GM10248 (cell line): ENCODE data around the gene EFCAB3.
A peak's percentile ranks its signal among the peaks of the same experiment; 100 is the strongest.
"Not testable (repeated sequence)": the region's sequence is repeated elsewhere in the genome, so short reads cannot be mapped to it uniquely, and the experiment has no call there.

ENCODE experiments used
- CTCF ChIA-PET: fragments of 300-600 bp; sonication (Branson Sonifier 250); formaldehyde crosslinking; extraction: SDS; loops from one replicate; lab custom pipeline; 2021; ENCODE audit warnings: antibody characterized with exemption; lab: Yijun Ruan, JAX
- POLR2A ChIA-PET: fragments of 350-650 bp; sonication (Branson Sonifier 250); formaldehyde crosslinking; extraction: SDS; loops from one replicate; lab custom pipeline; 2020; ENCODE audit warnings: antibody characterized with exemption; lab: Yijun Ruan, JAX
- DNase-seq: peaks from one replicate; pipeline ENCODE4 v3.0.0; 2012; ENCODE audit errors: extremely low spot score
- CTCF ChIP-seq: IDR thresholded peaks from 2 replicates; pipeline ENCODE4 v1.5.1; 2012; ENCODE audit warnings: mild to moderate bottlenecking, low read depth; ENCODE audit errors: extremely low read depth, missing control alignments, control extremely low read depth

EFCAB3 gene

GRCh38 chr17:62388856-62389255, 8.5 kb downstream of the EFCAB3 start:
- ChIA-PET POLR2A (no interaction called here), CTCF (interaction anchor here (1.6 kb wide), 1 partner anchor 9 kb away, joined by 3 read pairs; no protein-coding TSS in a partner anchor)
- no peak for TF ChIP-seq CTCF
- DNase-seq: no peak

GRCh38 chr17:62392908-62393307, 12.6 kb downstream of the EFCAB3 start:
- ChIA-PET CTCF (no interaction called here), POLR2A (no interaction called here)
- no peak for TF ChIP-seq CTCF
- DNase-seq: no peak

- CTCF ChIA-PET: no interaction called here
- no peak for DNase-seq
- no peak for TF ChIP-seq CTCF
- POLR2A ChIA-PET: no interaction called here
These were observed 18.5 kb downstream of the EFCAB3 start for GRCh38 chr17:62398891-62399290.

GRCh38 chr17:62405451-62405850, 25.1 kb downstream of the EFCAB3 start:
- TF ChIP-seq CTCF: no peak
- DNase-seq: no peak
- ChIA-PET CTCF (interaction anchor here (1.5 kb wide), 1 partner anchor 13 kb away, joined by 5 read pairs; no protein-coding TSS in a partner anchor), POLR2A (no interaction called here)

- DNase-seq, POLR2A ChIA-PET, CTCF ChIA-PET: not testable (repeated sequence)
These were observed 32.7 kb downstream of the EFCAB3 start for GRCh38 chr17:62413090-62413489.

- peak; percentile 38 for TF ChIP-seq CTCF
- CTCF ChIA-PET, POLR2A ChIA-PET: not testable (repeated sequence)
- DNase-seq: peak; percentile 80
These were observed 43.5 kb downstream of the EFCAB3 start, which contains the start of gene METTL2A for GRCh38 chr17:62423647-62424461. Gene METTL2A, plus strand, starts transcription at chr17:62423897. Its CDS starts 6 bp downstream, at chr17:62423903.

GRCh38 chr17:62426214-62426613, 45.9 kb downstream of the EFCAB3 start:
- POLR2A ChIA-PET, CTCF ChIA-PET, DNase-seq: not testable (repeated sequence)

GRCh38 chr17:62435251-62435650, 54.9 kb downstream of the EFCAB3 start:
- DNase-seq, CTCF ChIA-PET, POLR2A ChIA-PET: not testable (repeated sequence)

GRCh38 chr17:62441181-62441580, 60.8 kb downstream of the EFCAB3 start:
- DNase-seq, POLR2A ChIA-PET: not testable (repeated sequence)
- CTCF ChIA-PET: interaction anchor here (1.2 kb wide), 1 partner anchor 19 kb away, joined by 3 read pairs; no protein-coding TSS in a partner anchor
